Loucy (cell line): Measurements from ENCODE around the gene SYT1.

Experiments
- H2AFZ ChIP-seq: fragments of 200-600 bp; sonication (generic); 2 replicates; pipeline ENCODE4 v1.6.0; 2016; ENCODE audit warnings: antibody characterized with exemption, mild to moderate bottlenecking, low read length, moderate library complexity
- H3F3A ChIP-seq: fragments of 200-600 bp; 2 replicates; pipeline ENCODE4 v1.6.0; 2016; ENCODE audit warnings: antibody characterized with exemption, low read depth, mild to moderate bottlenecking
- H3K27me3 ChIP-seq: fragments of 200-600 bp; sonication (generic); 2 replicates; pipeline ENCODE4 v1.6.1; 2014; ENCODE audit warnings: low read length, mild to moderate bottlenecking; ENCODE audit not compliant: insufficient read depth, poor library complexity, severe bottlenecking
- H3K36me3 ChIP-seq: fragments of 200-600 bp; sonication (generic); 2 replicates; pipeline ENCODE4 v1.6.1; 2016; ENCODE audit warnings: low read length; ENCODE audit not compliant: insufficient read depth
- H3K4me1 ChIP-seq: fragments of 200-600 bp; sonication (generic); 2 replicates; pipeline ENCODE4 v1.5.1; 2014; ENCODE audit warnings: low read length, mild to moderate bottlenecking; ENCODE audit not compliant: insufficient read depth, poor library complexity, severe bottlenecking
- H3K4me2 ChIP-seq: fragments of 200-600 bp; sonication (generic); 2 replicates; pipeline ENCODE4 v1.6.0; 2014; ENCODE audit warnings: antibody characterized with exemption, low read length, low read depth, mild to moderate bottlenecking; ENCODE audit not compliant: poor library complexity, severe bottlenecking
- H3K4me3 ChIP-seq: fragments of 200-600 bp; sonication (generic); 2 replicates; pipeline ENCODE4 v1.5.1; 2014; ENCODE audit warnings: low read length, mild to moderate bottlenecking, mixed read lengths; ENCODE audit not compliant: poor library complexity, severe bottlenecking
- H3K79me2 ChIP-seq: fragments of 200-600 bp; sonication (generic); 2 replicates; pipeline ENCODE4 v1.6.1; 2014; ENCODE audit warnings: low read length; ENCODE audit not compliant: insufficient read depth
- H3K9ac ChIP-seq: fragments of 200-600 bp; sonication (generic); 2 replicates; pipeline ENCODE4 v1.6.0; 2014; ENCODE audit warnings: mild to moderate bottlenecking, low read depth, low read length, moderate library complexity; ENCODE audit not compliant: poor library complexity, severe bottlenecking
- H3K9me2 ChIP-seq: fragments of 200-600 bp; sonication (generic); replicated peaks from 2 replicates; pipeline ENCODE4 v1.6.1; 2016; ENCODE audit warnings: low read depth, low read length, mixed read lengths
- H3K9me3 ChIP-seq: fragments of 200-600 bp; sonication (generic); 2 replicates; pipeline ENCODE4 v1.6.1; 2014; ENCODE audit warnings: mild to moderate bottlenecking, antibody characterized with exemption, low read length, low read depth; ENCODE audit not compliant: insufficient read depth
- H4K20me1 ChIP-seq: fragments of 200-600 bp; sonication (generic); 2 replicates; pipeline ENCODE4 v1.6.0; 2014; ENCODE audit warnings: antibody characterized with exemption, low read length, mild to moderate bottlenecking; ENCODE audit not compliant: insufficient read depth, poor library complexity, severe bottlenecking
- EZH2phosphoT487 ChIP-seq: fragments of 200-600 bp; IDR thresholded peaks from 2 replicates; pipeline ENCODE4 v1.6.1; 2018; ENCODE audit warnings: antibody characterized with exemption, mild to moderate bottlenecking, moderate library complexity, borderline replicate concordance
- TF ChIP-seq, protein P1 (sequence below): fragments of 200-600 bp; sonication (generic); conservative IDR thresholded peaks from 2 replicates; pipeline ENCODE4 v1.5.1; 2014; ENCODE audit warnings: mild to moderate bottlenecking, antibody characterized with exemption, low read length

The SYT1 gene

DNA sequence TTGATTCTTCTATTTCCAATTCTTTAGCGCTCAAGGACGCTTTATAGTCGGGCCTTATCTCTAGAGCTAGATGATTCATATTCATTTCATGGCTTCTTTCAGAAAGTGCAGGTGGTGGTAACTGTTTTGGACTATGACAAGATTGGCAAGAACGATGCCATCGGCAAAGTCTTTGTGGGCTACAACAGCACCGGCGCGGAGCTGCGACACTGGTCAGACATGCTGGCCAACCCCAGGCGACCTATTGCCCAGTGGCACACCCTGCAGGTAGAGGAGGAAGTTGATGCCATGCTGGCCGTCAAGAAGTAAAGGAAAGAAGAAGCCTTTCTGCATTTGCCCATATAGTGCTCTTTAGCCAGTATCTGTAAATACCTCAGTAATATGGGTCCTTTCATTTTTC lies 584.2 kb downstream of the SYT1 start:
- Histone ChIP-seq H3F3A (no peaks in the 10 kb centered on the region), H3K9me2 (no peaks in the 10 kb centered on the region), H3K36me3 (no peaks in the 10 kb centered on the region), H3K4me2 (no peak overlapping the region), H3K79me2 (no peaks in the 10 kb centered on the region), H4K20me1 (no peaks in the 10 kb centered on the region), H3K9me3 (no peaks in the 10 kb centered on the region), H3K4me1 (no peaks in the 10 kb centered on the region), H3K27me3 (no peaks in the 10 kb centered on the region), H3K4me3 (no peak overlapping the region), H2AFZ (no peak overlapping the region), H3K9ac (no peak overlapping the region)
- no peak for TF ChIP-seq EZH2phosphoT487
- TF ChIP-seq, protein P1, sequence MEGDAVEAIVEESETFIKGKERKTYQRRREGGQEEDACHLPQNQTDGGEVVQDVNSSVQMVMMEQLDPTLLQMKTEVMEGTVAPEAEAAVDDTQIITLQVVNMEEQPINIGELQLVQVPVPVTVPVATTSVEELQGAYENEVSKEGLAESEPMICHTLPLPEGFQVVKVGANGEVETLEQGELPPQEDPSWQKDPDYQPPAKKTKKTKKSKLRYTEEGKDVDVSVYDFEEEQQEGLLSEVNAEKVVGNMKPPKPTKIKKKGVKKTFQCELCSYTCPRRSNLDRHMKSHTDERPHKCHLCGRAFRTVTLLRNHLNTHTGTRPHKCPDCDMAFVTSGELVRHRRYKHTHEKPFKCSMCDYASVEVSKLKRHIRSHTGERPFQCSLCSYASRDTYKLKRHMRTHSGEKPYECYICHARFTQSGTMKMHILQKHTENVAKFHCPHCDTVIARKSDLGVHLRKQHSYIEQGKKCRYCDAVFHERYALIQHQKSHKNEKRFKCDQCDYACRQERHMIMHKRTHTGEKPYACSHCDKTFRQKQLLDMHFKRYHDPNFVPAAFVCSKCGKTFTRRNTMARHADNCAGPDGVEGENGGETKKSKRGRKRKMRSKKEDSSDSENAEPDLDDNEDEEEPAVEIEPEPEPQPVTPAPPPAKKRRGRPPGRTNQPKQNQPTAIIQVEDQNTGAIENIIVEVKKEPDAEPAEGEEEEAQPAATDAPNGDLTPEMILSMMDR, result no peak

DNA sequence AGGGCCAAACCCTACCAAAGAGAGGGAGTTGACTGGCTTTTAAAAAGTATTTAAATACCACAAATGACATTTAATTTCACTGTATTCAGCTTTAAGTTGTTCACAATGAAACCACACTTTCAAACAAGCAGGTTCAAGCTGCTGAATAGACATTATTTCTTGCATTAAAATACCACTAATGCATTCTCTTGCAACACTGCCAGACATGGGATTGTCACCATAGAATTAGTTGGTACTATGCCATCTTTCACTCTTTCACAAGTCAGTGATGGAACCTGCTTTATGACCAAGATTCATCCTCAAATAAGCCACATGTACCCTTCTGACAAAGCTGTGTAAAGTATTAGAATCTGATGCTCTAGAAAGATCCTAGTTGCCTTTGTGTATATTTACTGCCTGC lies 586.8 kb downstream of the SYT1 start:
- Histone ChIP-seq H3K4me1 (no peaks in the 10 kb centered on the region), H3K9me2 (no peaks in the 10 kb centered on the region), H3F3A (no peaks in the 10 kb centered on the region), H2AFZ (no peak overlapping the region), H3K79me2 (no peaks in the 10 kb centered on the region), H3K9ac (no peak overlapping the region), H3K4me2 (no peak overlapping the region), H4K20me1 (no peaks in the 10 kb centered on the region), H3K4me3 (no peak overlapping the region), H3K36me3 (no peaks in the 10 kb centered on the region), H3K27me3 (no peaks in the 10 kb centered on the region), H3K9me3 (no peaks in the 10 kb centered on the region)
- TF ChIP-seq, protein P1, result no peak
- no peak for TF ChIP-seq EZH2phosphoT487

DNA sequence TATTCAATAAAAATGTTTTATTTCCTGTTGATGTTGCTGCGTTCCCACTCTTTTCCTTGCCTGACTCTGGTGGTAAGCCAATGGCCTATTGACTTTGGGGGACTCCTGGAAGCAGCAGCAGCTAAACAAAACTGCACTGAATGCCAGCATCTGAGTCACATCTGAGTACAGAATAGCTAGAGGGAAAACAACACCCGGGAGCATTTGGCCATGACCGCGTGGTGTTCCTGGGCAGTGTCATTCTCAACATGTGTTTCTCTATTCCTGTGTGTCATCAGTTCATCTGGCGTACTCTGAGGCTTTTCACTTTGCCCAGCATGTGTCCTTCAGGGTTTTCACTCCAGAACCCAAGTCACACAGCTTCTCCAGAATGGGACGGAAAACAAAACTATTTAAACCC lies 587.4 kb downstream of the SYT1 start:
- no peaks in the 10 kb centered on the region for H3F3A ChIP-seq
- no peaks in the 10 kb centered on the region for H3K4me1 ChIP-seq
- H3K4me3 ChIP-seq, result no peak overlapping the region
- TF ChIP-seq, protein P1, result no peak
- no peak overlapping the region for H2AFZ ChIP-seq
- no peaks in the 10 kb centered on the region for H3K36me3 ChIP-seq
- no peaks in the 10 kb centered on the region for H3K9me3 ChIP-seq
- no peaks in the 10 kb centered on the region for H4K20me1 ChIP-seq
- H3K27me3 ChIP-seq, result no peaks in the 10 kb centered on the region
- H3K4me2 ChIP-seq, result no peak overlapping the region
- no peaks in the 10 kb centered on the region for H3K9me2 ChIP-seq
- no peaks in the 10 kb centered on the region for H3K79me2 ChIP-seq
- no peak overlapping the region for H3K9ac ChIP-seq
